ENCODE data around the gene MYG1.
A peak's percentile ranks its signal among the peaks of the same experiment; 100 is the strongest.

The MYG1 gene

DNA sequence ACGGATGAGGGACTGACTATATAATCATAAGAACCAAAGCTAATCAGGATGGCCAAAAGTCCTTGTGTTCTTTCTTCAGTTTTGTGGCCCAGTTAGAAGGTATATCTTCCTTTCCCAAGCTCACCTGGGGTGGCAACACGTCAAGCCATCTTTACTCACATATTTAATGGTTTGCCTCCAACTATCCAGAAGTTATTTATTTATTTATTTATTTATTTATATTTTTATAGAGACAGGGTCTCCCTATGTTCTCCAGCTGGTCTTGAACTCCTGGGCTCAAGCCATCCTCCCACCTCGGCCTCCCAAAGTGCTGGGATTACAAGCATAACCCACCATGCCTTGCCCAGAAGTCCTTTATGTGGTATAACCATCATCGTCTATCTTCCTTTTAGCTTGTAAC lies 48.4 kb downstream of the MYG1 start:
- H3K4me3 ChIP-seq (replicated peaks in 1 of 2; ENCODE audit: low read depth in 2 of 2, low read length in 2 of 2): no peak overlapping the region
- TF ChIP-seq CTCF (IDR thresholded peaks at IDR 0.05; ENCODE audit: low read depth, low read length): no peak
- DNase-seq (ENCODE audit: low read depth in 2 of 2): no peak

DNA sequence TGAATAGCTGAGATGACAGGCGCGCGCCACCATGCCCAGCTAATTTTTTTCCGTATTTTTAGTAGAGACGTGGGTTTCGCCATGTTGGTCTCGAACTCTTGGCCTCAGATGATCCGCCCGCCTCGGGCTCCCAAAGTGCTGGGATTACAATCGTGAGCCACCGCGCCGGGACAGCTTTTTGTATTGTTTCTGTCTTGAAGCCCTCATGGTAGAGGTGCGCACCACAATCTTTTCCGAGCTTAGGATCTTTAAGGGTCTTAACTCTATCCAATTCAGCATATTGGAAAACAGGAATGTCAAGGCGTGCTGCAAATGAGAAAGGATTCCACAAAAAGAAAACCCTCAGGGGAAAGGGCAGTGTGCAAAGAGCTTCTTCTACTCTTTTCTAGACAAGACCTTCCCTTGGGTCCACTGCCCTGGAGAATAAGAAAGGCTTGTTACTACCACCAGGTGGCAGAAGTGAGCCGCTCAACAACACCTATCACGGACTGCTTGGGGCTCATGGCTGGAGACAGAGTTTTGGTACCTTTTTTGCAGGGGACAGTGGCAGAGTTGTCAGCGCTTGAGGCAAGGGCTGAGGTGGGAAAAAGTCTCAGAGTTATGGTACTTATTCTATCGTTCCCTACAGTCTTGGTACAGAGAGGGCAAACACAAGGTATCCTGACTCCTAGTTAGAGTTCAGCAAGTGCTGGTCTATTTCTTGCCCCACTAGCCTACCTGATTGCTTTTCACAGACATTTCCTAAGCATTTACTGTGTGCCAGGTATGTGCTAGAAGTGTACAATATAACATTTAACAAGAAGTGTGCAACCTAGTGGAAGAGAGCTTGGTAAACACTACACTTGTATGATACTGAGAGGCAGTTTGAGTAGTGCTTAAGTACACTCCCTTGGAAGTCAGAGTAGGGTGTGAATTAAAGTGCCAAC lies 53.1 kb downstream of the MYG1 start:
- peak; percentile 84 for TF ChIP-seq CTCF (IDR thresholded peaks at IDR 0.05; ENCODE audit: low read depth, low read length)
- DNase-seq (ENCODE audit: low read depth in 2 of 2): peak; percentile 92 to 93
- no peak overlapping the region for H3K4me3 ChIP-seq (replicated peaks in 1 of 2; ENCODE audit: low read depth in 2 of 2, low read length in 2 of 2)

- H3K4me3 ChIP-seq (replicated peaks in 1 of 2; ENCODE audit: low read depth in 2 of 2, low read length in 2 of 2): no peak overlapping the region
- TF ChIP-seq CTCF (IDR thresholded peaks at IDR 0.05; ENCODE audit: low read depth, low read length): no peak
- no peak for DNase-seq (ENCODE audit: low read depth in 2 of 2)
These were observed 53.8 kb downstream of the MYG1 start for GRCh38 chr12:53353257-53353655.

GRCh38 chr12:53355121-53355520 lies 55.6 kb downstream of the MYG1 start:
- no peak for DNase-seq (ENCODE audit: low read depth in 2 of 2)
- no peak for TF ChIP-seq CTCF (IDR thresholded peaks at IDR 0.05; ENCODE audit: low read depth, low read length)
- no peak overlapping the region for H3K4me3 ChIP-seq (replicated peaks in 1 of 2; ENCODE audit: low read depth in 2 of 2, low read length in 2 of 2)

Measured in cardiac fibroblast (primary cell).